K562 (cell line): Measurements from ENCODE around the gene CPNE9. TPM values are rescaled to one million over a fixed set of nuclear protein-coding genes. Genes with fewer than 3 reads are reported as not detected.

Experiments used
- CBX1 ChIP-seq: sonication (generic); IDR thresholded peaks from 2 replicates; pipeline ENCODE4 v1.6.1; 2016; ENCODE audit warnings: antibody characterized with exemption, low read depth, mild to moderate bottlenecking
- CHD1 ChIP-seq: fragments of 200-600 bp; sonication (generic); IDR thresholded peaks from one replicate; pipeline ENCODE4 v1.6.1; 2012; ENCODE audit warnings: mild to moderate bottlenecking, moderate library complexity, low read length, inconsistent platforms
- CREB1 ChIP-seq, 2 experiments: sonication (generic) in 1 of 2; formaldehyde crosslinking in 1 of 2; IDR thresholded peaks; 2 replicates each; pipeline versions ENCODE4 v1.6.1 to v1.8.0; 2012 to 2022; ENCODE audit warnings: inconsistent platforms in 1 of 2, mild to moderate bottlenecking in 1 of 2, missing genetic modification reagents in 1 of 2, moderate library complexity in 1 of 2
- HMG20A ChIP-seq: fragments of 450-650 bp; formaldehyde crosslinking; conservative IDR thresholded peaks from 2 replicates; pipeline ENCODE4 v1.4.0; 2020; ENCODE audit warnings: mild to moderate bottlenecking, mixed read lengths
- NR2C2 ChIP-seq, 2 experiments: fragments of 200-800 bp in 1 of 2; sonication (Bioruptor generic) in 1 of 2; sonication (generic) in 1 of 2; formaldehyde crosslinking in 1 of 2; IDR thresholded peaks; 2 replicates each; pipeline versions ENCODE4 v1.6.1 to v1.8.0; 2016 to 2022; ENCODE audit warnings: mild to moderate bottlenecking in 1 of 2, missing compliant biosample characterization in 1 of 2, missing genetic modification characterization in 1 of 2, missing genetic modification reagents in 1 of 2
- RBFOX2 ChIP-seq: fragments of 200-400 bp; formaldehyde crosslinking; IDR thresholded peaks from 2 replicates; pipeline ENCODE4 v1.6.1; 2017; ENCODE audit warnings: low read depth, mild to moderate bottlenecking, low read length, moderate library complexity
- RCOR1 ChIP-seq, 2 experiments: IDR thresholded peaks; 2 replicates each; pipeline ENCODE4 v1.6.1; 2012; ENCODE audit warnings: low read depth in 2 of 2, low read length in 2 of 2, borderline replicate concordance in 1 of 2, improper control_type of control experiment in 1 of 2
- TOE1 ChIP-seq, 2 experiments: fragments of 450-650 bp in 1 of 2; sonication (generic) in 1 of 2; formaldehyde crosslinking in 1 of 2; IDR thresholded peaks; 2 replicates each; pipeline versions ENCODE4 v1.7.1 to v1.8.0; 2016 to 2022; ENCODE audit warnings: borderline replicate concordance in 2 of 2, mild to moderate bottlenecking in 2 of 2, antibody characterized with exemption in 1 of 2, inconsistent platforms in 1 of 2, low read depth in 1 of 2, missing genetic modification reagents in 1 of 2, moderate library complexity in 1 of 2
- ZNF507 ChIP-seq: conservative IDR thresholded peaks from 2 replicates; pipeline ENCODE4 v1.6.1; 2017; ENCODE audit warnings: missing genetic modification characterization, missing compliant biosample characterization
- polyA plus RNA-seq, 8 experiments: library from polyadenylated mRNA; depleted of rRNA in 4 of 8; stranded (reverse) in 5 of 8; unstranded in 3 of 8; fragments of >200 nt; fragmentation: Nextera tagmentation in 2 of 8; fragmentation: Illumina TruSeq in 1 of 8; extraction: Ambion mirVana in 2 of 8; extraction: Trizol in 1 of 8; gene quantifications; 2 replicates each; pipeline versions ENCODE4 v1.2.1 to v1.2.3, GENCODE V29; 2011 to 2014; ENCODE audit warnings: inconsistent platforms in 1 of 8, missing spikeins in 1 of 8
- total RNA-seq, 7 experiments: library from RNA; depleted of rRNA in 6 of 7; stranded (reverse); fragments of >200 nt in 6 of 7; fragmentation: Illumina TruSeq in 2 of 7; extraction: Trizol in 2 of 7; gene quantifications; 2 replicates each; pipeline versions ENCODE4 v1.2.1 to v1.2.3, GENCODE V29; 2011 to 2021; ENCODE audit warnings: low replicate concordance in 1 of 7
- TF ChIP-seq, protein P1 (sequence below): IDR thresholded peaks from 2 replicates; pipeline ENCODE4 v1.6.1; 2011; ENCODE audit warnings: borderline replicate concordance, low read depth, mild to moderate bottlenecking, moderate library complexity, low read length; ENCODE audit not compliant: insufficient read depth, poor library complexity, severe bottlenecking

Gene CPNE9
- total and polyA plus RNA-seq, 9 of the 15 experiments (the other 6 are each of a cell fraction or from before 2014, with no cell fraction given) = 0.22 to 0.56 (median 0.29) TPM; not detected in 3

DNA sequence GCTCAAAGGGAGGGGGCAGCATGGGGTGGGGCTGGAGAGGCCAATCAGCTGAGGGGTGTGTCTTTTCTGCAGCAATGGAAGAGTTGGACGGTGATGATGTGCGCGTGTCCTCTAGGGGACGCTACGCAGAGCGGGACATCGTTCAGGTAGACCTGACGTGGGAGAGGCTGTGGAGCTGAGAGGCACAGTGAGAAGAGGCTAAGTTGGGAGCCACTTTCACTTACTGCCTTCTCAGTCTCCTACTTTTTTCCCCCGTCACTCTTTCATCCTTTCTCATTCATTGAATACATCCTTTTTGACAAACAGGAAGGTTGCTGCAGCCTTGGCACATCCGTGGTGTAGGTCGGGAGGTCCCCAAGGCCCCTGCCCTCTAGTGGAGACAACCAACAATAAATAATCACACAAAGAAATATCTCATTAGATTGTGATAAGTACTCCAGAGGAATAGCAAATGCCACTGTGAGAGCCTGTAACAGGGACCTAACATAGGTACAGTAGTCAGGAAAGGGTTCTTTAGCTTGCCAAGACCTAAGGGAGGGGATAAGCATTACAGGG lies 23.5 kb downstream of the CPNE9 start (continued):
- TF ChIP-seq ZNF507 (tag) (no peak), RBFOX2 (no peak), NR2C2 (CRISPR knock-in tag; IDR thresholded peaks at IDR 0.05) (no peak), NR2C2 (tag; IDR thresholded peaks at IDR 0.05) (no peak), CHD1 (no peak), HMG20A (CRISPR knock-in tag) (no peak), CBX1 (no peak), CREB1 (IDR thresholded peaks at IDR 0.05) (peak; percentile 56), CREB1 (CRISPR knock-in tag; IDR thresholded peaks at IDR 0.05) (peak; percentile 54), TOE1 (IDR thresholded peaks at IDR 0.05; ENCODE audit: borderline replicate concordance) (no peak), TOE1 (CRISPR knock-in tag; IDR thresholded peaks at IDR 0.05; ENCODE audit: borderline replicate concordance, low read depth) (no peak), RCOR1 (IDR thresholded peaks at IDR 0.05; ENCODE audit: borderline replicate concordance in 1 of 2, low read depth in 2 of 2, low read length in 2 of 2) (peak in 1 of 2 experiments; percentile 79; a peak in 2 of 4 replicates)
- TF ChIP-seq, protein P1, sequence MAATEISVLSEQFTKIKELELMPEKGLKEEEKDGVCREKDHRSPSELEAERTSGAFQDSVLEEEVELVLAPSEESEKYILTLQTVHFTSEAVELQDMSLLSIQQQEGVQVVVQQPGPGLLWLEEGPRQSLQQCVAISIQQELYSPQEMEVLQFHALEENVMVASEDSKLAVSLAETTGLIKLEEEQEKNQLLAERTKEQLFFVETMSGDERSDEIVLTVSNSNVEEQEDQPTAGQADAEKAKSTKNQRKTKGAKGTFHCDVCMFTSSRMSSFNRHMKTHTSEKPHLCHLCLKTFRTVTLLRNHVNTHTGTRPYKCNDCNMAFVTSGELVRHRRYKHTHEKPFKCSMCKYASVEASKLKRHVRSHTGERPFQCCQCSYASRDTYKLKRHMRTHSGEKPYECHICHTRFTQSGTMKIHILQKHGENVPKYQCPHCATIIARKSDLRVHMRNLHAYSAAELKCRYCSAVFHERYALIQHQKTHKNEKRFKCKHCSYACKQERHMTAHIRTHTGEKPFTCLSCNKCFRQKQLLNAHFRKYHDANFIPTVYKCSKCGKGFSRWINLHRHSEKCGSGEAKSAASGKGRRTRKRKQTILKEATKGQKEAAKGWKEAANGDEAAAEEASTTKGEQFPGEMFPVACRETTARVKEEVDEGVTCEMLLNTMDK = peak; percentile 34
